Prostate gland (tissue), 2 donors: ENCODE measurements around the gene CCPG1. TPM values are rescaled to one million over a fixed set of nuclear protein-coding genes. Genes with fewer than 3 reads are reported as not detected.

Experiments used
- DNase-seq: peaks from one replicate; pipeline ENCODE4 v3.0.0-alpha.2; 2019; ENCODE audit warnings: low spot score
- H3K27ac ChIP-seq, 2 donors: fragments of 200-600 bp; sonication (generic); 2 replicates each; pipeline ENCODE4 v1.5.1; 2017 to 2019
- H3K27me3 ChIP-seq: fragments of 200-600 bp; sonication (generic); replicated peaks from 2 replicates; pipeline ENCODE4 v1.5.1; 2019; ENCODE audit not compliant: insufficient read depth
- H3K36me3 ChIP-seq, 2 donors: fragments of 200-600 bp; sonication (generic); 1 replicate in 1 of 2; 2 replicates in 1 of 2; pipeline versions ENCODE4 v1.5.1 to v1.8.1; 2017 to 2019
- H3K4me1 ChIP-seq: fragments of 200-600 bp; sonication (generic); replicated peaks from 2 replicates; pipeline ENCODE4 v1.5.1; 2019
- H3K4me3 ChIP-seq, 2 donors: fragments of 200-600 bp; sonication (generic); 2 replicates each; pipeline ENCODE4 v1.5.1; 2017 to 2019
- H3K9me3 ChIP-seq: fragments of 200-600 bp; sonication (generic); 2 replicates; pipeline ENCODE4 v1.5.1; 2017
- CTCF ChIP-seq, 4 experiments: fragments of 200-600 bp in 2 of 4; fragments of 450-650 bp in 2 of 4; sonication (generic) in 2 of 4; IDR thresholded peaks; 1 replicate in 3 of 4; 2 replicates in 1 of 4; pipeline ENCODE4 v1.5.1; 2016 to 2019; ENCODE audit warnings: antibody characterized with exemption in 4 of 4, mild to moderate bottlenecking in 2 of 4, moderate library complexity in 2 of 4
- POLR2A ChIP-seq: fragments of 450-650 bp; IDR thresholded peaks from one replicate; pipeline ENCODE4 v1.6.1; 2016; ENCODE audit warnings: antibody characterized with exemption, mild to moderate bottlenecking
- POLR2AphosphoS5 ChIP-seq: sonication (generic); formaldehyde crosslinking; IDR thresholded peaks from one replicate; pipeline ENCODE4 v1.6.1; 2017; ENCODE audit warnings: antibody characterized with exemption
- whole genome bisulfite sequencing: methylation state at CpG from one replicate; pipeline ENCODE4 v1.1.5; 2018; 5-methylcytosine and 5-hydroxymethylcytosine counted together
- intact Hi-C: fragments of 100-400 bp; cut with DNase I; formaldehyde crosslinking; loops from one replicate; pipeline ENCODE4 v1.14.2; 2022
- microRNA counts, 2 donors: library from miRNA; unstranded; fragments of <30 nt; microRNA quantifications; one replicate each; lab custom pipeline; 2016 to 2017
- microRNA-seq: library from miRNA; unstranded; fragments of <30 nt; microRNA quantifications from one replicate; pipeline ENCODE4, GENCODE V29; 2016
- total RNA-seq, 2 donors: library from RNA; depleted of rRNA; stranded (reverse); fragments of >200 nt; gene quantifications; one replicate each; pipeline ENCODE4 v1.1.0, GENCODE V29; 2016

CCPG1 gene
- total RNA-seq, 2 donors from 2014 or later: 23.4 to 78.2 TPM

GRCh38 chr15:55320963-55321362 lies 87.2 kb downstream of the CCPG1 start:
- Histone ChIP-seq H3K4me3 (no peak overlapping the region), H3K27ac (no peak overlapping the region), H3K9me3 (no peaks in the 10 kb centered on the region), H3K36me3 (no peaks in the 10 kb centered on the region), H3K27me3 (no peaks in the 10 kb centered on the region), H3K4me1 (no peaks in the 10 kb centered on the region)
- DNase-seq: no peak
- intact Hi-C loops: no loop called here
- TF ChIP-seq POLR2A (no peak), CTCF (IDR thresholded peaks at IDR 0.05) (no peak)
- 95% methylated on average over 1 of the region's 1 CpG for WGBS

- H3K27me3 ChIP-seq: no peaks in the 10 kb centered on the region
- no peak for DNase-seq
- H3K4me3 ChIP-seq: no peak overlapping the region
- WGBS: 23% methylated on average over 2 of the region's 2 CpGs
- H3K4me1 ChIP-seq: no peaks in the 10 kb centered on the region
- H3K36me3 ChIP-seq: no peaks in the 10 kb centered on the region
- intact Hi-C loops: no loop called here
- no peak overlapping the region for H3K27ac ChIP-seq
- no peaks in the 10 kb centered on the region for H3K9me3 ChIP-seq
- TF ChIP-seq POLR2A (no peak), CTCF (IDR thresholded peaks at IDR 0.05) (no peak), POLR2AphosphoS5 (no peak)
Observed at GRCh38 chr15:55320238-55320550, 88.0 kb downstream of the CCPG1 start.

- WGBS: 51% methylated on average over 4 of the region's 4 CpGs
- no peaks in the 10 kb centered on the region for H3K27me3 ChIP-seq
- H3K4me3 ChIP-seq: peak overlapping the region; percentile 68 to 78
- H3K9me3 ChIP-seq: no peaks in the 10 kb centered on the region
- TF ChIP-seq CTCF (IDR thresholded peaks at IDR 0.05) (no peak), POLR2AphosphoS5 (no peak), POLR2A (no peak)
- intact Hi-C loops: no loop called here
- no peaks in the 10 kb centered on the region for H3K4me1 ChIP-seq
- H3K27ac ChIP-seq: peak overlapping the region; percentile 80 to 86
- DNase-seq: no peak
- no peaks in the 10 kb centered on the region for H3K36me3 ChIP-seq
Observed at GRCh38 chr15:55319537-55320237, 88.5 kb downstream of the CCPG1 start.

GRCh38 chr15:55318588-55319494 lies 89.3 kb downstream of the CCPG1 start, which contains the start of the genes PIGB and PIGBOS1:
Gene PIGB (plus strand): TSS chr15:55319222. CDS start chr15:55319251, 29 bp downstream.
Gene PIGBOS1 (minus strand): TSS chr15:55319123. CDS start chr15:55317792, 1,331 bp downstream.
- Histone ChIP-seq H3K27ac (peak within 1 kb of the TSS; percentile 80 to 86), H3K27me3 (no peaks in the 10 kb centered on the region), H3K4me3 (peak within 1 kb of the TSS; percentile 68 to 78), H3K4me1 (no peaks in the 10 kb centered on the region), H3K36me3 (no peaks in the 10 kb centered on the region), H3K9me3 (no peaks in the 10 kb centered on the region)
- TF ChIP-seq POLR2AphosphoS5 (peak; percentile 94), CTCF (IDR thresholded peaks at IDR 0.05) (peak in 2 of 4 experiments; percentile 7 to 36), POLR2A (peak; percentile 26)
- peak; percentile 82 for DNase-seq
- 2% methylated on average over 49 of the region's 49 CpGs for WGBS
- intact Hi-C loops: no loop called here

MicroRNAs within 50 kb of the gene (microRNA counts, 767-probe panel; counts per million panel counts)
- microRNA hsa-miR-628-3p (lab: Ali Mortazavi, UCI) (431 to 1,117 counts per million in 2 donors), microRNA hsa-miR-628-5p (lab: Ali Mortazavi, UCI) (0 to 431 counts per million in 2 donors)

Small RNA genes lying within 50 kb of the gene (microRNA-seq; reads per million reads assigned to microRNA genes)
- gene MIR628: 72.5 reads per million, percentile 70 among the genes with 10 or more reads in this experiment

Other genes with a start within 250 kb of the CCPG1 start
- gene RSL24D1, start 211.4 kb downstream of the CCPG1 start, total RNA-seq: 10 to 100 TPM; 51.5 to 64.0 TPM
- gene RAB27A, start 118.5 kb downstream of the CCPG1 start, total RNA-seq: 10 to 100 TPM; 27.6 to 50.6 TPM
- gene PIGBOS1, start 89.2 kb downstream of the CCPG1 start, total RNA-seq: 10 to 100 TPM; 15.5 to 34.1 TPM
- 10 to 100 TPM; 13.0 to 15.3 TPM for gene PIGB, start 89.1 kb downstream of the CCPG1 start, total RNA-seq
- 1 to 10 TPM; 4.0 to 4.6 TPM for gene PIERCE2, start 136 bp upstream of the CCPG1 start, total RNA-seq
- 1 to 10 TPM in 1 of 2 donors, under 1 TPM in 1; 0.55 to 4.0 TPM for gene DNAAF4, start 99.9 kb upstream of the CCPG1 start, total RNA-seq
- gene PYGO1, start 180.0 kb upstream of the CCPG1 start, total RNA-seq: 10 to 100 TPM in 1 of 2 donors, 1 to 10 TPM in 1; 7.2 to 12.3 TPM